H9 (cell line): ENCODE results near the gene MYLK. TPM values are rescaled to one million over a fixed set of nuclear protein-coding genes. Genes with fewer than 3 reads are reported as not detected.

Source experiments
- DNase-seq: peaks from one replicate; pipeline ENCODE4 v3.0.0-alpha.2; 2017
- H2AFZ ChIP-seq: one replicate; pipeline ENCODE4 v1.6.1; 2013; ENCODE audit warnings: mild to moderate bottlenecking, low read length, control low read depth, moderate library complexity
- H2AK5ac ChIP-seq: 2 replicates; pipeline ENCODE4 v1.6.1; 2013; ENCODE audit warnings: low read length, control low read depth, mixed read lengths; ENCODE audit not compliant: insufficient read length
- H2BK120ac ChIP-seq: one replicate; pipeline ENCODE4 v1.6.1; 2013; ENCODE audit warnings: low read depth, mild to moderate bottlenecking, low read length, control low read depth, inconsistent platforms; ENCODE audit not compliant: poor library complexity, severe bottlenecking
- H2BK12ac ChIP-seq: 2 replicates; pipeline ENCODE4 v1.6.1; 2013; ENCODE audit warnings: low read length, control low read depth, mixed read lengths, low read depth; ENCODE audit not compliant: insufficient read length
- H2BK15ac ChIP-seq: 2 replicates; pipeline ENCODE4 v1.6.1; 2013; ENCODE audit warnings: low read depth, low read length, control low read depth
- H2BK20ac ChIP-seq: one replicate; pipeline ENCODE4 v1.6.1; 2013; ENCODE audit warnings: low read depth, mild to moderate bottlenecking, low read length, control low read depth, inconsistent platforms; ENCODE audit not compliant: poor library complexity, severe bottlenecking
- H2BK5ac ChIP-seq: 2 replicates; pipeline ENCODE4 v1.6.1; 2013; ENCODE audit warnings: low read length, control low read depth, mixed read lengths; ENCODE audit not compliant: insufficient read length
- H3K14ac ChIP-seq: 2 replicates; pipeline ENCODE4 v1.6.1; 2013; ENCODE audit warnings: low read length, control low read depth; ENCODE audit not compliant: insufficient read depth
- H3K18ac ChIP-seq: 2 replicates; pipeline ENCODE4 v1.6.1; 2013; ENCODE audit warnings: low read depth, mild to moderate bottlenecking, mixed read lengths, low read length, control low read depth; ENCODE audit not compliant: insufficient read length
- H3K23ac ChIP-seq: 2 replicates; pipeline ENCODE4 v1.6.1; 2013; ENCODE audit warnings: low read length, control low read depth, mixed read lengths, low read depth; ENCODE audit not compliant: insufficient read length
- H3K23me2 ChIP-seq: 2 replicates; pipeline ENCODE4 v1.6.1; 2013; ENCODE audit warnings: low read depth, mild to moderate bottlenecking, mixed read lengths, low read length, control low read depth; ENCODE audit not compliant: insufficient read length, poor library complexity, severe bottlenecking
- H3K27ac ChIP-seq: 2 replicates; pipeline ENCODE4 v1.5.1; 2013; ENCODE audit warnings: low read length, control low read depth, mixed read lengths, low read depth; ENCODE audit not compliant: insufficient read length
- H3K27me3 ChIP-seq: 2 replicates; pipeline ENCODE4 v1.6.1; 2013; ENCODE audit warnings: low read length, control low read depth, inconsistent platforms; ENCODE audit not compliant: insufficient read depth
- H3K4ac ChIP-seq: 2 replicates; pipeline ENCODE4 v1.6.1; 2013; ENCODE audit warnings: low read depth, mild to moderate bottlenecking, control low read depth, inconsistent platforms, low read length, moderate library complexity
- H3K4me1 ChIP-seq: 2 replicates; pipeline ENCODE4 v1.6.1; 2013; ENCODE audit warnings: low read length, control low read depth, inconsistent platforms; ENCODE audit not compliant: insufficient read depth
- H3K4me2 ChIP-seq: 2 replicates; pipeline ENCODE4 v1.6.1; 2013; ENCODE audit warnings: low read length, control low read depth, mixed read lengths; ENCODE audit not compliant: insufficient read length, insufficient read depth
- H3K56ac ChIP-seq: 2 replicates; pipeline ENCODE4 v1.6.1; 2013; ENCODE audit warnings: low read depth, mild to moderate bottlenecking, mixed read lengths, low read length, control low read depth; ENCODE audit not compliant: insufficient read length
- H3K79me1 ChIP-seq: 2 replicates; pipeline ENCODE4 v1.6.1; 2013; ENCODE audit warnings: low read depth, mild to moderate bottlenecking, moderate library complexity, low read length, control low read depth, inconsistent platforms; ENCODE audit not compliant: insufficient read depth, poor library complexity, severe bottlenecking
- H3K79me2 ChIP-seq: 2 replicates; pipeline ENCODE4 v1.6.1; 2013; ENCODE audit warnings: low read length, control low read depth, inconsistent platforms; ENCODE audit not compliant: insufficient read depth
- H3K9ac ChIP-seq: 2 replicates; pipeline ENCODE4 v1.6.1; 2013; ENCODE audit warnings: low read length, control low read depth, mixed read lengths; ENCODE audit not compliant: insufficient read length; ENCODE audit errors: extremely low read depth
- H3K9me3 ChIP-seq: one replicate; pipeline ENCODE4 v1.6.1; 2013; ENCODE audit warnings: low read depth, low read length, inconsistent platforms; ENCODE audit not compliant: control insufficient read depth
- H3T11ph ChIP-seq: one replicate; pipeline ENCODE4 v1.6.1; 2013; ENCODE audit warnings: mild to moderate bottlenecking, low read length, control low read depth, inconsistent platforms
- H4K20me1 ChIP-seq: one replicate; pipeline ENCODE4 v1.6.1; 2013; ENCODE audit not compliant: control insufficient read depth, insufficient read length, insufficient read depth
- H4K5ac ChIP-seq: 2 replicates; pipeline ENCODE4 v1.6.1; 2013; ENCODE audit warnings: low read depth, mild to moderate bottlenecking, mixed read lengths, low read length, control low read depth; ENCODE audit not compliant: insufficient read length
- H4K8ac ChIP-seq: replicated peaks from 2 replicates; pipeline ENCODE4 v1.6.1; 2013; ENCODE audit warnings: low read length, control low read depth, mixed read lengths, low read depth; ENCODE audit not compliant: insufficient read length
- H4K91ac ChIP-seq: 2 replicates; pipeline ENCODE4 v1.6.1; 2013; ENCODE audit warnings: low read depth, mild to moderate bottlenecking, moderate library complexity, mixed read lengths, low read length, control low read depth; ENCODE audit not compliant: insufficient read length
- H3K27ac Mint-ChIP-seq, 3 experiments: 2 replicates in 2 of 3; 3 replicates in 1 of 3; pipeline ENCODE4 v1.8.0; 2020 to 2021; ENCODE audit warnings: mixed read lengths in 3 of 3, mild to moderate bottlenecking in 1 of 3, moderate library complexity in 1 of 3
- H3K27me3 Mint-ChIP-seq: 2 replicates; pipeline ENCODE4 v1.8.0; 2021; ENCODE audit warnings: low read depth, mild to moderate bottlenecking, moderate library complexity, mixed read lengths
- H3K36me3 Mint-ChIP-seq, 3 experiments: 2 replicates in 2 of 3; 3 replicates in 1 of 3; pipeline ENCODE4 v1.8.0; 2020 to 2021; ENCODE audit warnings: low read depth in 3 of 3, mixed read lengths in 3 of 3; ENCODE audit not compliant: insufficient read depth in 1 of 3
- H3K4me1 Mint-ChIP-seq, 2 experiments: 2 replicates each; pipeline ENCODE4 v1.8.0; 2020; ENCODE audit warnings: mixed read lengths in 2 of 2
- H3K4me3 Mint-ChIP-seq, 2 experiments: 2 replicates in 1 of 2; 3 replicates in 1 of 2; pipeline ENCODE4 v1.8.0; 2020 to 2021; ENCODE audit warnings: mild to moderate bottlenecking in 2 of 2, mixed read lengths in 2 of 2, moderate library complexity in 1 of 2
- H3K9me3 Mint-ChIP-seq, 2 experiments: 2 replicates in 1 of 2; 3 replicates in 1 of 2; pipeline ENCODE4 v1.8.0; 2020; ENCODE audit warnings: mild to moderate bottlenecking in 2 of 2, mixed read lengths in 2 of 2, moderate library complexity in 1 of 2
- WGBS: extraction: QIAGEN DNeasy Blood & Tissue Kit; methylation state at CpG from one replicate; pipeline ENCODE4 v1.1.7; 2013; ENCODE audit warnings: missing lambda C conversion rate, low lambda C conversion rate, mixed read lengths; ENCODE audit not compliant: insufficient read length; ENCODE audit errors: extremely low coverage; 5-methylcytosine and 5-hydroxymethylcytosine counted together
- total RNA-seq: library from RNA; stranded (reverse); gene quantifications from 2 replicates; pipeline ENCODE4 v1.2.1, GENCODE V29; 2021
- TF ChIP-seq, protein P1 (sequence below): fragments of 200-600 bp; sonication (generic); conservative IDR thresholded peaks from 3 replicates; pipeline ENCODE4 v1.8.0; 2021; ENCODE audit warnings: antibody characterized with exemption, mild to moderate bottlenecking

The MYLK gene
- total RNA-seq, 1 experiment from 2014 or later, result 10.1 TPM

DNA sequence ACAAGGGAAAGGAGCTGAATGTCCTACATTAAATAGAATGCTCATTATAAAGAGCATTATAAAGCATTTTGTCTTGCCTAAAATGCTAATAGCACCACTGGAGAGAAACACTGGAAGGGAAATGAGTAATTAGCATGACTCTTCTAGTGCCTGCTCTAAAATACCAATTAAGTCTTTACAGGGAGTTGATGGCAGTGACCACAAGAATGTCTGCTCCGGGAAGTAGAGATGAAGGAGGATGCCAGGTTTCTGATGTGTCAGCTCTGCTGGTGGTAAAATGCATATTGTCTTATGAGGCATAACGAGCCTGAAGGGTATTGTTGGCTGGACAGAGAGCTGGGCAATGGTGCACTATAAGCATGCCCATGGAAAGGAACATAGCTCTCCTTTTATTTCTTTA is 49.5 kb downstream of the MYLK start:
- TF ChIP-seq, protein P1, sequence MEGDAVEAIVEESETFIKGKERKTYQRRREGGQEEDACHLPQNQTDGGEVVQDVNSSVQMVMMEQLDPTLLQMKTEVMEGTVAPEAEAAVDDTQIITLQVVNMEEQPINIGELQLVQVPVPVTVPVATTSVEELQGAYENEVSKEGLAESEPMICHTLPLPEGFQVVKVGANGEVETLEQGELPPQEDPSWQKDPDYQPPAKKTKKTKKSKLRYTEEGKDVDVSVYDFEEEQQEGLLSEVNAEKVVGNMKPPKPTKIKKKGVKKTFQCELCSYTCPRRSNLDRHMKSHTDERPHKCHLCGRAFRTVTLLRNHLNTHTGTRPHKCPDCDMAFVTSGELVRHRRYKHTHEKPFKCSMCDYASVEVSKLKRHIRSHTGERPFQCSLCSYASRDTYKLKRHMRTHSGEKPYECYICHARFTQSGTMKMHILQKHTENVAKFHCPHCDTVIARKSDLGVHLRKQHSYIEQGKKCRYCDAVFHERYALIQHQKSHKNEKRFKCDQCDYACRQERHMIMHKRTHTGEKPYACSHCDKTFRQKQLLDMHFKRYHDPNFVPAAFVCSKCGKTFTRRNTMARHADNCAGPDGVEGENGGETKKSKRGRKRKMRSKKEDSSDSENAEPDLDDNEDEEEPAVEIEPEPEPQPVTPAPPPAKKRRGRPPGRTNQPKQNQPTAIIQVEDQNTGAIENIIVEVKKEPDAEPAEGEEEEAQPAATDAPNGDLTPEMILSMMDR, result no peak
- H3K4me2 ChIP-seq, result no peak overlapping the region
- H4K91ac ChIP-seq, result no peak overlapping the region
- H2BK12ac ChIP-seq, result no peak overlapping the region
- no peak overlapping the region for H2BK20ac ChIP-seq
- H4K8ac ChIP-seq, result no peak overlapping the region
- H3K18ac ChIP-seq, result no peak overlapping the region
- H3K9me3 ChIP-seq, result no peaks in the 10 kb centered on the region
- no peaks in the 10 kb centered on the region for H4K20me1 ChIP-seq
- H3K14ac ChIP-seq, result no peak overlapping the region
- no peak overlapping the region for H3K4ac ChIP-seq
- H3K9ac ChIP-seq, result no peak overlapping the region
- Mint-ChIP-seq H3K27ac (no peak overlapping the region; a peak in 1 of 7 replicates), H3K9me3 (peaks cover 14 to 21% of the 10 kb centered on the region in 2 experiments), H3K4me1 (peaks cover 3% of the 10 kb centered on the region in 2 experiments; a peak in 3 of 4 replicates), H3K36me3 (peaks cover 4 to 22% (median 16%) of the 10 kb centered on the region in 3 experiments; a peak in 6 of 7 replicates), H3K27me3 (no peaks in the 10 kb centered on the region), H3K4me3 (no peak overlapping the region)
- H3K23ac ChIP-seq, result no peak overlapping the region
- no peak overlapping the region for H2AK5ac ChIP-seq
- no peak overlapping the region for H2BK5ac ChIP-seq
- no peaks in the 10 kb centered on the region for H3K79me1 ChIP-seq
- no peak for DNase-seq
- no peaks in the 10 kb centered on the region for H3K4me1 ChIP-seq
- no peak overlapping the region for H3K27ac ChIP-seq
- H3T11ph ChIP-seq, result no peak overlapping the region
- H3K23me2 ChIP-seq, result no peaks in the 10 kb centered on the region
- H3K79me2 ChIP-seq, result no peaks in the 10 kb centered on the region
- no peak overlapping the region for H3K56ac ChIP-seq
- H2BK120ac ChIP-seq, result no peak overlapping the region
- H3K27me3 ChIP-seq, result no peaks in the 10 kb centered on the region
- H2BK15ac ChIP-seq, result no peak overlapping the region
- whole genome bisulfite sequencing, result no CpG with 5 or more reads among the region's 2 CpGs
- no peak overlapping the region for H2AFZ ChIP-seq
- no peak overlapping the region for H4K5ac ChIP-seq
